ENCODE measurements around the gene PIK3IP1.

DNA sequence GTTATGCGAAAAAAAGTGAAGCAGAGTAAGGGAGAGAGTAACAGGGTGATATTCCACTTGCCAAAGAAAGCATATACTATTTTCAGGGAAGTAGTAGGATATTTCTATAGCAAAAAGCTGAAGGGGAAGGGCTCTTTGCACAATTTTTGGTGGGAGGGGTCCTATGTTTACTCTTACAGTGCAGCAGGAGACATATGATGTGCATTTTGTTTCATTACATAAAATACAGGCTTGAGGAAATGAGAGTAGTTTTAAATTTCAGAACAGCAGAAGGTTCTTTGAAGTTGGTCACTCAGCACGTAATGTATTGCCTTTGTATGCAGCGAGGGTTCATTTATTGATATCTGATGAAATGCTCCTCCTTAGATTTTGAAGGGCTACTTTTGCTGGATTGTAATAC lies 3.1 kb upstream of the PIK3IP1 start:
- TF ChIP-seq, protein P1, sequence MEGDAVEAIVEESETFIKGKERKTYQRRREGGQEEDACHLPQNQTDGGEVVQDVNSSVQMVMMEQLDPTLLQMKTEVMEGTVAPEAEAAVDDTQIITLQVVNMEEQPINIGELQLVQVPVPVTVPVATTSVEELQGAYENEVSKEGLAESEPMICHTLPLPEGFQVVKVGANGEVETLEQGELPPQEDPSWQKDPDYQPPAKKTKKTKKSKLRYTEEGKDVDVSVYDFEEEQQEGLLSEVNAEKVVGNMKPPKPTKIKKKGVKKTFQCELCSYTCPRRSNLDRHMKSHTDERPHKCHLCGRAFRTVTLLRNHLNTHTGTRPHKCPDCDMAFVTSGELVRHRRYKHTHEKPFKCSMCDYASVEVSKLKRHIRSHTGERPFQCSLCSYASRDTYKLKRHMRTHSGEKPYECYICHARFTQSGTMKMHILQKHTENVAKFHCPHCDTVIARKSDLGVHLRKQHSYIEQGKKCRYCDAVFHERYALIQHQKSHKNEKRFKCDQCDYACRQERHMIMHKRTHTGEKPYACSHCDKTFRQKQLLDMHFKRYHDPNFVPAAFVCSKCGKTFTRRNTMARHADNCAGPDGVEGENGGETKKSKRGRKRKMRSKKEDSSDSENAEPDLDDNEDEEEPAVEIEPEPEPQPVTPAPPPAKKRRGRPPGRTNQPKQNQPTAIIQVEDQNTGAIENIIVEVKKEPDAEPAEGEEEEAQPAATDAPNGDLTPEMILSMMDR (IDR thresholded peaks at IDR 0.05; ENCODE audit: low read depth, low read length, poor library complexity, severe bottlenecking) = no peak
- no peak for TF ChIP-seq EZH2phosphoT487 (IDR thresholded peaks at IDR 0.05; ENCODE audit: borderline replicate concordance, low read length)
